Measurements from ENCODE around the gene B4GALT7. TPM values are rescaled to one million over a fixed set of nuclear protein-coding genes. Genes with fewer than 3 reads are reported as not detected.

The B4GALT7 gene
- total RNA-seq, 8 experiments from 2014 or later = 19.6 to 37.5 (median 25.4) TPM

DNA sequence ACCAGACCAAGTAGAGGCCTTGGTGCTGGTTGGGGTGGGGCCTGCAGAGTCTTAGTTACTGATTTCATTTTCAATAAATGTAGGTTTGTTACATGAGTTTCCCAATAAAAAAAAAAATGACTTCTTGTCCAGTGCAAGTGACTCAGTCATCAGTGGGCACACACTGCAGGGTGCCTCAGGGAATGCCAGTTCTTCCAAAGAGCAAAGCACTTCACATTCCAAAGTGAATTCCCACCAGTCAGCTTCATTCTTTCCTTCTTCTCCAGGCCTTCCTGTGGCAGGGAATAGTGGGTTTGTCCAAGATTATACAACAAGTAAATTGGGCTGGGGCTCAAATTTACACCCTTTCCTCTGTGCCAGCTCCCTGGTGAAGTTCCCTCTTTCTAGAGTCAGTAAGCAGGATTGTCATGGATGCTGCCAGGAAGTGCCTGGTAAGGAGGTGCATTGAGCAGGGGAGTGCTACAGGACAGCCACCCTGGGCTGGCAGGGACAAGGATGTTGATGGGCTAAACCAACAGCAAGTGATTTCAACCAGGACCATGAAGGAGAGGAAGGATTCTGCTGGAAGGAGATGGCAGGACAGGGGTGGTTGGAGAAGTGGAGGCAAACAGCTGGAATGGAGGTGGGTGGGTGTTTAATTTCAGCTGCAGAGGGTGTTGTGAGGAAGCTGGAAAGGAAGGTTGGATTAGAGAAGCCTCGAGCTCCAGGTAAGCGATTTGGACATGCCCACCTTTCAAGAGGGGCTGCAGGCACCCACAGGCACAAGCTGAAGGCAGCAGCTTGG is 3.7 kb upstream of the B4GALT7 start:
- no peak overlapping the region for H3K27ac ChIP-seq
- no peak overlapping the region for H3K4me3 ChIP-seq
- 67 to 100% methylated on average over 1 to 2 of the region's 2 CpGs; no CpG with 5 or more reads in 8 of the 10 experiments for WGBS, 10 experiments
- H3K4me1 ChIP-seq (replicated peaks in 1 of 2) = peaks cover 11% of the 10 kb centered on the region in 2 donors
- in situ Hi-C loops (cut with MboI; ENCODE audit: low pct_unique_long_range_greater_than_20kb in 2 of 9, low sequenced_read_pairs in 9 of 9, unreplicated experiment in 9 of 9) = no loop called here
- no peak for ATAC-seq (replicated peaks in 6 of 8)

- 100% methylated on average over 2 of the region's 2 CpGs; no CpG with 5 or more reads in 8 of the 10 experiments for WGBS, 10 experiments
- no peak for ATAC-seq (replicated peaks in 6 of 8)
- Histone ChIP-seq H3K4me1 (replicated peaks in 1 of 2) (peaks cover 14 to 16% of the 10 kb centered on the region in 2 donors), H3K4me3 (no peak overlapping the region), H3K27ac (no peak overlapping the region)
- in situ Hi-C loops (cut with MboI; ENCODE audit: low pct_unique_long_range_greater_than_20kb in 2 of 9, low sequenced_read_pairs in 9 of 9, unreplicated experiment in 9 of 9) = no loop called here
Measured at GRCh38 chr5:177596775-177597238, 3.1 kb upstream of the B4GALT7 start.

GRCh38 chr5:177598477-177598876 is 1.5 kb upstream of the B4GALT7 start:
- H3K4me1 ChIP-seq (replicated peaks in 1 of 2) = peaks cover 7 to 10% of the 10 kb centered on the region in 2 donors
- WGBS, 10 experiments = 33 to 88% (median 65%) methylated on average over 1 to 4 of the region's 5 CpGs; no CpG with 5 or more reads in 2 of the 10 experiments
- ATAC-seq (replicated peaks in 6 of 8) = no peak
- H3K27ac ChIP-seq = no peak overlapping the region
- no peak overlapping the region for H3K4me3 ChIP-seq
- in situ Hi-C loops (cut with MboI; ENCODE audit: low pct_unique_long_range_greater_than_20kb in 2 of 9, low sequenced_read_pairs in 9 of 9, unreplicated experiment in 9 of 9) = no loop called here

GRCh38 chr5:177600508-177601018 is 631 bp downstream of the B4GALT7 start:
- 2 to 30% (median 15%) methylated on average over 1 to 11 of the region's 16 CpGs; no CpG with 5 or more reads in 1 of the 10 experiments for WGBS, 10 experiments
- H3K27ac ChIP-seq = peak overlapping the region; percentile 89 to 91
- in situ Hi-C loops (cut with MboI; ENCODE audit: low pct_unique_long_range_greater_than_20kb in 2 of 9, low sequenced_read_pairs in 9 of 9, unreplicated experiment in 9 of 9) = loop anchor here in 1 of 9 experiments (25.0 kb wide), 1 partner anchor 562 kb away; the partner anchor contains the start of gene NHP2

GRCh38 chr5:177601126-177601525 is 1.2 kb downstream of the B4GALT7 start:
- in situ Hi-C loops (cut with MboI; ENCODE audit: low pct_unique_long_range_greater_than_20kb in 2 of 9, low sequenced_read_pairs in 9 of 9, unreplicated experiment in 9 of 9) = loop anchor here in 1 of 9 experiments (25.0 kb wide), 1 partner anchor 561 kb away; the partner anchor contains the start of gene NHP2
- no peak for ATAC-seq (replicated peaks in 6 of 8)
- no peak overlapping the region for H3K27ac ChIP-seq

More at GRCh38 chr5:177600508-177601018, 631 bp downstream of the B4GALT7 start:
- ATAC-seq (replicated peaks in 6 of 8) = peak in 6 of 8 experiments; percentile 1 to 7 (median 1)
- Histone ChIP-seq H3K4me1 (replicated peaks in 1 of 2) (peaks cover 7 to 10% of the 10 kb centered on the region in 2 donors), H3K4me3 (peak overlapping the region; percentile 83 to 97 (median 95))

GRCh38 chr5:177601577-177602457 is 1.9 kb downstream of the B4GALT7 start:
- Histone ChIP-seq H3K27ac (no peak overlapping the region), H3K4me3 (peak overlapping the region in 1 of 5 donors; percentile 95), H3K4me1 (replicated peaks in 1 of 2) (peaks cover 7 to 10% of the 10 kb centered on the region in 2 donors)
- 79 to 100% (median 88%) methylated on average over 1 to 8 of the region's 13 CpGs; no CpG with 5 or more reads in 2 of the 10 experiments for WGBS, 10 experiments
- in situ Hi-C loops (cut with MboI; ENCODE audit: low pct_unique_long_range_greater_than_20kb in 2 of 9, low sequenced_read_pairs in 9 of 9, unreplicated experiment in 9 of 9) = loop anchor here in 1 of 9 experiments (25.0 kb wide), 1 partner anchor 560 kb away; the partner anchor contains the start of gene NHP2
- ATAC-seq (replicated peaks in 6 of 8) = peak in 4 of 8 experiments; percentile 6 to 24 (median 7)

More at GRCh38 chr5:177601126-177601525, 1.2 kb downstream of the B4GALT7 start:
- Histone ChIP-seq H3K4me3 (peak overlapping the region; percentile 83 to 97 (median 95)), H3K4me1 (replicated peaks in 1 of 2) (peaks cover 7 to 10% of the 10 kb centered on the region in 2 donors)
- WGBS, 10 experiments = 86 to 100% (median 93%) methylated on average over 1 to 8 of the region's 11 CpGs

DNA sequence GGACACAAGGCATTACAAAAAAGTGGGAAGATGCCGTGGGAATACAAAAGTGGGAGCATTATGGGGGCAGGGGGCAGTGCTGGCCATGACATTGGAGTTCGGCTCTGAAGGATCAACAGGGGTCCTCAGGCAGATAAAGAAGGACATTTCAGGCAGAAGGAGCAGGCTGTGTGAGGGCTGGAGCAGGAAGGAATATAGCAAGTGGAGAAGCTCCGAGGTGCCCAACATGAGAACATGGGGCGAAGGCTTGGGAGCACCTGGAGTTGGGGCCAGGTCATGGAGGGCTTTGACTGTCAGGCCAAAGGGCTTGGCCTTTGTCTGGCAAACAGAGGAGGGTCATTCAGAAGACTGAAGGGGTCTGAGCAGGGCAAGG is 2.5 kb downstream of the B4GALT7 start:
- no peak for ATAC-seq (replicated peaks in 6 of 8)
- 65 to 100% (median 80%) methylated on average over 1 to 4 of the region's 4 CpGs; no CpG with 5 or more reads in 5 of the 10 experiments for WGBS, 10 experiments
- H3K4me3 ChIP-seq = no peak overlapping the region
- in situ Hi-C loops (cut with MboI; ENCODE audit: low pct_unique_long_range_greater_than_20kb in 2 of 9, low sequenced_read_pairs in 9 of 9, unreplicated experiment in 9 of 9) = loop anchor here in 1 of 9 experiments (25.0 kb wide), 1 partner anchor 560 kb away; the partner anchor contains the start of gene NHP2
- no peak overlapping the region for H3K27ac ChIP-seq
- H3K4me1 ChIP-seq (replicated peaks in 1 of 2) = peaks cover 10 to 12% of the 10 kb centered on the region in 2 donors

DNA sequence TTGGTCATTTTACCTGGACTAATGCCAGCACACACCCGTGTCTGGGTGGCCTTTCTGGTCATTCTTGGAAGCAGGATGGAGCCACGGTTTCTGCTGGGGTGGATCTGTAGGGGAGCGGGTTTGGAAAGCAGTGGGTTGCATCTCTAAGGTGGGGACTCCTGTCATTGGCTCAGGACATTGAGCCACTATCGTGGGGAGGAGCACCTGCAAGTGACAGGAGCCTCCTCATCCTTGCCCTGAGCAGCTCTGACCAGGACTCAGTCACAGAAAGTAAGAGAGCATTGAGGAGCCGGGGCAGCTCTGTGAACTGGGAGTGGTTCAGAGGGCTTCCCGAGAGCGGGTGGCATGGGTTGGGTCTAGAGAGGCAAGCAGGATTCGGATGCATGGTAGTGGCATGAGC is 3.7 kb downstream of the B4GALT7 start:
- in situ Hi-C loops (cut with MboI; ENCODE audit: low pct_unique_long_range_greater_than_20kb in 2 of 9, low sequenced_read_pairs in 9 of 9, unreplicated experiment in 9 of 9) = loop anchor here in 1 of 9 experiments (25.0 kb wide), 1 partner anchor 559 kb away; the partner anchor contains the start of gene NHP2
- WGBS, 10 experiments = 57 to 100% (median 77%) methylated on average over 1 to 6 of the region's 8 CpGs; no CpG with 5 or more reads in 6 of the 10 experiments

GRCh38 chr5:177604116-177604521 is 4.2 kb downstream of the B4GALT7 start:
- in situ Hi-C loops (cut with MboI; ENCODE audit: low pct_unique_long_range_greater_than_20kb in 2 of 9, low sequenced_read_pairs in 9 of 9, unreplicated experiment in 9 of 9) = loop anchor here in 1 of 9 experiments (25.0 kb wide), 1 partner anchor 558 kb away; the partner anchor contains the start of gene NHP2
- H3K27ac ChIP-seq = no peak overlapping the region
- H3K4me3 ChIP-seq = no peak overlapping the region
- no peak for ATAC-seq (replicated peaks in 6 of 8)
- 60% methylated on average over 1 of the region's 27 CpGs; no CpG with 5 or more reads in 9 of the 10 experiments for WGBS, 10 experiments
- peaks cover 10 to 19% of the 10 kb centered on the region in 2 donors for H3K4me1 ChIP-seq (replicated peaks in 1 of 2)

More for the DNA sequence above, 3.7 kb downstream of the B4GALT7 start:
- no peak for ATAC-seq (replicated peaks in 6 of 8)
- Histone ChIP-seq H3K4me1 (replicated peaks in 1 of 2) (peaks cover 10 to 19% of the 10 kb centered on the region in 2 donors), H3K4me3 (no peak overlapping the region), H3K27ac (no peak overlapping the region)

DNA sequence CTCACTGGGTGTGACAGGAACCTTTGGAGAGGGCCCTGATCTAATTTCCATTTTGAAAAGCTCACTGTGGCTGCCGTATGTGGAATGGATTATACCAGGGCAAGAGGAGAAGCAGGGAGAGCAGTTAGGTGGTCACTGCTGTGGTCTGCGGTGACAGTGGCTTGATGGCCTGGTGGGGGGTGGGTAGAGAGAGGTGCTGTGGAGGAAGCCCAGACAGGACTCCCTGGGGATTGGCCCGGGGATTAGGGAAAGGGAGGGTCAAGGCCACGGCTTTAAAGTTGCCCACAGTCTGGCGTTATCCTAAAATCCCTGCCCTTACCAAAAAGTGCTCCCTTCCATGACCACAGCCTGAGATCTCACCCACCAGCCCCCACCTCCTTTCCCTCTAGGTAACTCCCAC is 4.7 kb downstream of the B4GALT7 start:
- ATAC-seq (replicated peaks in 6 of 8) = no peak
- Histone ChIP-seq H3K4me1 (replicated peaks in 1 of 2) (peaks cover 10 to 19% of the 10 kb centered on the region in 2 donors), H3K27ac (no peak overlapping the region), H3K4me3 (no peak overlapping the region)
- in situ Hi-C loops (cut with MboI; ENCODE audit: low pct_unique_long_range_greater_than_20kb in 2 of 9, low sequenced_read_pairs in 9 of 9, unreplicated experiment in 9 of 9) = loop anchor here in 1 of 9 experiments (25.0 kb wide), 1 partner anchor 558 kb away; the partner anchor contains the start of gene NHP2
- no CpG with 5 or more reads among the region's 5 CpGs for WGBS, 10 experiments

- 20 to 75% (median 60%) methylated on average over 1 to 2 of the region's 5 CpGs; no CpG with 5 or more reads in 5 of the 10 experiments for WGBS, 10 experiments
- Histone ChIP-seq H3K27ac (no peak overlapping the region), H3K4me3 (no peak overlapping the region), H3K4me1 (replicated peaks in 1 of 2) (peaks cover 10 to 19% of the 10 kb centered on the region in 2 donors)
- in situ Hi-C loops (cut with MboI; ENCODE audit: low pct_unique_long_range_greater_than_20kb in 2 of 9, low sequenced_read_pairs in 9 of 9, unreplicated experiment in 9 of 9) = loop anchor here in 1 of 9 experiments (25.0 kb wide), 1 partner anchor 557 kb away; the partner anchor contains the start of gene NHP2
- no peak for ATAC-seq (replicated peaks in 6 of 8)
Measured at GRCh38 chr5:177605078-177605477, 5.1 kb downstream of the B4GALT7 start.

DNA sequence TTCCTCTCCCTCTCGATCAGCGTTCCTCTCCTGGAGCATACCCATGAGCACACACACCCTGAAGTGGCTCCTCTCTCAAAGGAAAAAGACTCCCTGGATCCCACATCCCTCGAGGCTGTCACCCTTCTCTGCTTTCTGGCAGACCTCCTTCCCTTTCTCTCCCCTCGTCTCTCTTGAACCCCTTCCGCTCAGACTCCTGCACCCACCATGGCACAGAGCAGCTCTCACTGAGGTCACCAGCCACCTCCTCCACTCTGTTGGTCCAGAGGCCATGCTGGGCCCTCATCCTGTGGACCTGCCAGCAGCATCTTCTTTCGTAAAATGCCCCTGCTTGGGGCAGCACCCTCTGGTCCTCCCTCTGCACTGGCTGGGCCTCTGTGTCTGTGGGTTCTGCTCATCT is 5.7 kb downstream of the B4GALT7 start:
- in situ Hi-C loops (cut with MboI; ENCODE audit: low pct_unique_long_range_greater_than_20kb in 2 of 9, low sequenced_read_pairs in 9 of 9, unreplicated experiment in 9 of 9) = loop anchor here in 1 of 9 experiments (25.0 kb wide), 1 partner anchor 557 kb away; the partner anchor contains the start of gene NHP2
- Histone ChIP-seq H3K27ac (no peak overlapping the region), H3K4me1 (replicated peaks in 1 of 2) (peaks cover 10 to 19% of the 10 kb centered on the region in 2 donors), H3K4me3 (no peak overlapping the region)
- no peak for ATAC-seq (replicated peaks in 6 of 8)
- 78 to 100% (median 80%) methylated on average over 1 to 3 of the region's 6 CpGs; no CpG with 5 or more reads in 7 of the 10 experiments for WGBS, 10 experiments
